Activated CD4-positive, alpha-beta T cell treated with anti-CD3 and anti-CD28 coated beads, Interleukin-2, Interleukin-6, amounts not matched to agents 100 ng/mL and 50 ng/mL, durations not matched to agents 16 hours and 8 hours (primary cell): ENCODE measurements around the gene SLC9B1.
"Not testable (repeated sequence)": the region's sequence is repeated elsewhere in the genome, so short reads cannot be mapped to it uniquely, and the experiment has no call there.

ENCODE experiments used
- DNase-seq: peaks from one replicate; pipeline ENCODE4 v3.0.0-alpha.2; 2020

Gene SLC9B1

GRCh38 chr4:102877477-102878106 lies 141.9 kb downstream of the SLC9B1 start:
- not testable (repeated sequence) for DNase-seq

GRCh38 chr4:102871772-102872171 lies 147.7 kb downstream of the SLC9B1 start:
- no peak for DNase-seq

- DNase-seq = no peak
Measured at GRCh38 chr4:102869569-102870197, 149.8 kb downstream of the SLC9B1 start.

GRCh38 chr4:102868781-102869568 lies 150.5 kb downstream of the SLC9B1 start, which contains the start of gene CISD2:
Gene CISD2 (plus strand): TSS chr4:102868992. CDS start chr4:102869085, 93 bp downstream.
- peak; percentile 95 for DNase-seq

- peak; percentile 38 for DNase-seq
Measured at GRCh38 chr4:102868153-102868780, 151.2 kb downstream of the SLC9B1 start.

GRCh38 chr4:102867278-102868152 lies 152.0 kb downstream of the SLC9B1 start:
- no peak for DNase-seq

GRCh38 chr4:102865327-102865726 lies 154.2 kb downstream of the SLC9B1 start:
- not testable (repeated sequence) for DNase-seq

- no peak for DNase-seq
Measured at GRCh38 chr4:102862747-102863146, 156.8 kb downstream of the SLC9B1 start.

GRCh38 chr4:102862016-102862415 lies 157.5 kb downstream of the SLC9B1 start:
- no peak for DNase-seq

GRCh38 chr4:102860611-102861324 lies 158.7 kb downstream of the SLC9B1 start:
- no peak for DNase-seq

- no peak for DNase-seq
Measured at GRCh38 chr4:102858828-102859464, 160.6 kb downstream of the SLC9B1 start.
